Smooth muscle cell (in vitro differentiated cells): ENCODE measurements around the gene TNRC6A. TPM values are rescaled to one million over a fixed set of nuclear protein-coding genes. Genes with fewer than 3 reads are reported as not detected.

ENCODE experiments used
- DNase-seq: peaks from one replicate; lab custom pipeline; 2025; ENCODE audit not compliant: unreplicated experiment; lab: John Stamatoyannopoulos, UW
- H2AFZ ChIP-seq: fragments of 200-600 bp; sonication (generic); 2 replicates; pipeline ENCODE4 v1.6.0; 2016; ENCODE audit warnings: antibody characterized with exemption, low read depth, mild to moderate bottlenecking
- H3F3A ChIP-seq: fragments of 200-600 bp; sonication (generic); 2 replicates; pipeline ENCODE4 v1.6.0; 2017; ENCODE audit warnings: antibody characterized with exemption, low read depth
- H3K27ac ChIP-seq: fragments of 200-600 bp; sonication (generic); 2 replicates; pipeline ENCODE4 v1.5.1; 2016; ENCODE audit warnings: low read depth, mild to moderate bottlenecking
- H3K27me3 ChIP-seq: fragments of 200-600 bp; sonication (generic); 2 replicates; pipeline ENCODE4 v1.6.1; 2016; ENCODE audit warnings: low read depth, mild to moderate bottlenecking
- H3K36me3 ChIP-seq: fragments of 200-600 bp; sonication (generic); 2 replicates; pipeline ENCODE4 v1.5.1; 2016; ENCODE audit warnings: low read depth
- H3K4me1 ChIP-seq: fragments of 200-600 bp; sonication (generic); 2 replicates; pipeline ENCODE4 v1.5.1; 2016; ENCODE audit warnings: low read depth
- H3K4me2 ChIP-seq: fragments of 200-600 bp; sonication (generic); 2 replicates; pipeline ENCODE4 v1.6.0; 2016; ENCODE audit warnings: mild to moderate bottlenecking
- H3K4me3 ChIP-seq: fragments of 200-600 bp; sonication (generic); 2 replicates; pipeline ENCODE4 v1.5.1; 2016; ENCODE audit warnings: mild to moderate bottlenecking
- H3K79me2 ChIP-seq: fragments of 200-600 bp; sonication (generic); 2 replicates; pipeline ENCODE4 v1.6.0; 2016; ENCODE audit warnings: low read depth, mild to moderate bottlenecking
- H3K9ac ChIP-seq: fragments of 200-600 bp; sonication (generic); 2 replicates; pipeline ENCODE4 v1.6.0; 2016; ENCODE audit warnings: low read depth
- H3K9me3 ChIP-seq: fragments of 200-600 bp; sonication (generic); replicated peaks from 2 replicates; pipeline ENCODE4 v1.5.1; 2016; ENCODE audit warnings: low read depth
- H4K20me1 ChIP-seq: fragments of 200-600 bp; sonication (generic); 2 replicates; pipeline ENCODE4 v1.6.0; 2016; ENCODE audit warnings: low read depth
- CTCF ChIP-seq: fragments of 200-600 bp; sonication (generic); IDR thresholded peaks from 2 replicates; pipeline ENCODE4 v1.5.1; 2017; ENCODE audit warnings: borderline replicate concordance, mild to moderate bottlenecking, antibody characterized with exemption; ENCODE audit not compliant: insufficient read depth, poor library complexity, severe bottlenecking
- WGBS: methylation state at CpG from one replicate; pipeline ENCODE4 v1.1.7; 2016; ENCODE audit warnings: low lambda C conversion rate; 5-methylcytosine and 5-hydroxymethylcytosine counted together
- polyA plus RNA-seq: library from polyadenylated mRNA; unstranded; fragments of >200 nt; fragmentation: Nextera tagmentation; extraction: Ambion mirVana; gene quantifications from 2 replicates; pipeline ENCODE4 v1.2.1, GENCODE V29; 2016
- total RNA-seq: library from RNA; depleted of rRNA; stranded (reverse); fragments of >200 nt; gene quantifications from 2 replicates; pipeline ENCODE4 v1.2.3, GENCODE V29; 2014

The TNRC6A gene
- total and polyA plus RNA-seq, 2 experiments from 2014 or later, result 14.6 to 30.3 TPM

- WGBS, result 94% methylated on average over 9 of the region's 9 CpGs
- Histone ChIP-seq H3K27ac (no peak overlapping the region), H4K20me1 (no peaks in the 10 kb centered on the region), H3K9ac (no peak overlapping the region), H2AFZ (no peak overlapping the region), H3K36me3 (no peaks in the 10 kb centered on the region), H3K4me2 (no peak overlapping the region), H3K4me1 (no peaks in the 10 kb centered on the region), H3K27me3 (no peaks in the 10 kb centered on the region), H3F3A (no peaks in the 10 kb centered on the region), H3K79me2 (no peaks in the 10 kb centered on the region), H3K4me3 (no peak overlapping the region), H3K9me3 (no peaks in the 10 kb centered on the region)
- no peak for TF ChIP-seq CTCF
- DNase-seq, result no peak
These were observed 108.5 kb downstream of the TNRC6A start for GRCh38 chr16:24837969-24838368.

- Histone ChIP-seq H3K27ac (no peak overlapping the region), H3K36me3 (no peaks in the 10 kb centered on the region), H3F3A (no peaks in the 10 kb centered on the region), H4K20me1 (no peaks in the 10 kb centered on the region), H3K9me3 (no peaks in the 10 kb centered on the region), H3K4me2 (peak overlapping the region; percentile 50), H2AFZ (peak overlapping the region; percentile 72), H3K4me1 (no peaks in the 10 kb centered on the region), H3K4me3 (no peak overlapping the region), H3K9ac (no peak overlapping the region), H3K27me3 (no peaks in the 10 kb centered on the region), H3K79me2 (no peaks in the 10 kb centered on the region)
- DNase-seq, result no peak
- no peak for TF ChIP-seq CTCF
- WGBS, result 48% methylated on average over 5 of the region's 5 CpGs
These were observed 109.3 kb downstream of the TNRC6A start for GRCh38 chr16:24838554-24839266.

GRCh38 chr16:24839347-24839972 is 110.0 kb downstream of the TNRC6A start:
- no peaks in the 10 kb centered on the region for H3K4me1 ChIP-seq
- no peak overlapping the region for H3K4me2 ChIP-seq
- no peaks in the 10 kb centered on the region for H4K20me1 ChIP-seq
- no peak overlapping the region for H2AFZ ChIP-seq
- no peaks in the 10 kb centered on the region for H3K79me2 ChIP-seq
- DNase-seq, result no peak
- H3K27me3 ChIP-seq, result no peaks in the 10 kb centered on the region
- H3K4me3 ChIP-seq, result no peak overlapping the region
- no peaks in the 10 kb centered on the region for H3K36me3 ChIP-seq
- no peak overlapping the region for H3K27ac ChIP-seq
- H3K9me3 ChIP-seq, result no peaks in the 10 kb centered on the region
- TF ChIP-seq CTCF, result no peak
- 94% methylated on average over 7 of the region's 7 CpGs for WGBS
- H3F3A ChIP-seq, result no peaks in the 10 kb centered on the region
- H3K9ac ChIP-seq, result no peak overlapping the region

- Histone ChIP-seq H3K4me1 (no peaks in the 10 kb centered on the region), H3K4me3 (no peak overlapping the region), H3K9ac (no peak overlapping the region), H3K36me3 (no peaks in the 10 kb centered on the region), H3K9me3 (no peaks in the 10 kb centered on the region), H4K20me1 (no peaks in the 10 kb centered on the region), H3F3A (no peaks in the 10 kb centered on the region), H3K79me2 (no peaks in the 10 kb centered on the region), H3K27ac (no peak overlapping the region), H3K27me3 (no peaks in the 10 kb centered on the region), H2AFZ (no peak overlapping the region), H3K4me2 (no peak overlapping the region)
- no peak for TF ChIP-seq CTCF
- DNase-seq, result no peak
These were observed 111.8 kb downstream of the TNRC6A start for GRCh38 chr16:24841291-24841690.
